Measurements from ENCODE around the gene UBE2D2. TPM values are rescaled to one million over a fixed set of nuclear protein-coding genes. Genes with fewer than 3 reads are reported as not detected.

The UBE2D2 gene
- total and polyA plus RNA-seq, 2 of the 13 experiments (the other 11 are each of a cell fraction or from before 2014, with no cell fraction given), result 79.1 to 109 TPM

- POLR2A ChIA-PET, result interaction anchor here (1.4 kb wide), 1 partner anchor 13 kb away, joined by 3 read pairs; no protein-coding TSS in a partner anchor
- H3K4me2 ChIP-seq (ENCODE audit: low read depth, low read length), result no peak overlapping the region
Measured at GRCh38 chr5:139668064-139668880, 107.1 kb downstream of the UBE2D2 start.

GRCh38 chr5:139668924-139669661 is 108.0 kb downstream of the UBE2D2 start:
- peak overlapping the region; percentile 56 for H3K27ac ChIP-seq (ENCODE audit: extremely low read length, insufficient read depth, low read length)
- H2AFZ ChIP-seq (ENCODE audit: low read length), result no peak overlapping the region
- DNase-seq (ENCODE audit: low spot score) (no peak), FAIRE-seq (no peak), ATAC-seq (peak; percentile 2)
- peaks cover 73% of the 10 kb centered on the region for H4K20me1 ChIP-seq (ENCODE audit: insufficient read depth, low read length)
- BruUV-seq (replicated peaks), result no TSS peak
- WGBS (ENCODE audit: low lambda C conversion rate), result 92% methylated on average over 10 of the region's 18 CpGs
- in situ Hi-C loops (cut with HindIII; ENCODE audit: extremely low pct_ligation_motif_present, low pct_unique_long_range_greater_than_20kb) (no loop called here), intact Hi-C loops (cut with micrococcal nuclease; ENCODE audit: unreplicated experiment) (no loop called here)
- peaks cover 4 to 13% of the 10 kb centered on the region in 2 experiments; a peak in 4 of 5 replicates for H3K36me3 ChIP-seq (replicated peaks in 1 of 2; ENCODE audit: control insufficient read depth in 1 of 2, insufficient read depth in 2 of 2, low read length in 2 of 2)
- ChIA-PET CTCF (ENCODE audit: low intra/inter-chr PET ratio, low total read pairs) (no interaction called here), POLR2A (interaction anchor here (0.8 to 2.0 kb wide), 7 partner anchors 9 to 78 kb away, joined by 3 to 9 read pairs (median 5); partner anchors contain the start of gene CXXC5)
- peak overlapping the region; percentile 38; the same call in 1 of the 2 replicates for H3K9ac ChIP-seq (ENCODE audit: insufficient read depth, low read depth, low read length)
- H3K4me3 ChIP-seq (replicated peaks in 1 of 3; ENCODE audit: insufficient read depth in 1 of 3, low read depth in 2 of 3, low read length in 3 of 3), result peak overlapping the region in 1 of 3 experiments; percentile 47; a peak in 1 of 6 replicates
- peaks cover 92% of the 10 kb centered on the region for H3K79me2 ChIP-seq (ENCODE audit: insufficient read depth, low read length)
- peak overlapping the region; percentile 71 for H3K4me2 ChIP-seq (ENCODE audit: low read depth, low read length)
- H3K9me3 ChIP-seq (ENCODE audit: low read length), result no peaks in the 10 kb centered on the region
- TF ChIP-seq POGK (CRISPR knock-in tag; conservative IDR thresholded peaks at IDR 0.05) (no peak), ZBTB33 (CRISPR knock-in tag; IDR thresholded peaks at IDR 0.05) (peak; percentile 56; the same call in 1 of the 2 replicates), HNRNPL (IDR thresholded peaks at IDR 0.05; ENCODE audit: low read depth, low read length) (peak; percentile 63; the same call in 1 of the 2 replicates)
- peaks cover 62% of the 10 kb centered on the region for H3K4me1 ChIP-seq (ENCODE audit: insufficient read depth, low read length)
- H3K27me3 ChIP-seq (ENCODE audit: control insufficient read depth in 1 of 2, insufficient read depth in 2 of 2, low read length in 2 of 2), result no peaks in the 10 kb centered on the region

More at GRCh38 chr5:139668064-139668880, 107.1 kb downstream of the UBE2D2 start:
- TF ChIP-seq NCOA1 (CRISPR knock-in tag; IDR thresholded peaks at IDR 0.05) (no peak), AGO2 (optimal IDR thresholded peaks at IDR 0.05; ENCODE audit: low read depth, low read length) (peak; percentile 54)
- in situ Hi-C loops (cut with HindIII; ENCODE audit: extremely low pct_ligation_motif_present, low pct_unique_long_range_greater_than_20kb) (no loop called here), intact Hi-C loops (cut with micrococcal nuclease; ENCODE audit: unreplicated experiment) (no loop called here)
- whole genome bisulfite sequencing (ENCODE audit: low lambda C conversion rate), result 98% methylated on average over 40 of the region's 55 CpGs
- Histone ChIP-seq H2AFZ (ENCODE audit: low read length) (no peak overlapping the region), H3K27ac (ENCODE audit: extremely low read length, insufficient read depth, low read length) (no peak overlapping the region), H3K9ac (ENCODE audit: insufficient read depth, low read depth, low read length) (no peak overlapping the region), H3K79me2 (ENCODE audit: insufficient read depth, low read length) (peaks cover 94% of the 10 kb centered on the region), H3K4me3 (replicated peaks in 1 of 3; ENCODE audit: insufficient read depth in 1 of 3, low read depth in 2 of 3, low read length in 3 of 3) (no peak overlapping the region), H3K27me3 (ENCODE audit: control insufficient read depth in 1 of 2, insufficient read depth in 2 of 2, low read length in 2 of 2) (no peaks in the 10 kb centered on the region), H3K9me3 (ENCODE audit: low read length) (no peaks in the 10 kb centered on the region), H3K36me3 (replicated peaks in 1 of 2; ENCODE audit: control insufficient read depth in 1 of 2, insufficient read depth in 2 of 2, low read length in 2 of 2) (peaks cover 5 to 19% of the 10 kb centered on the region in 2 experiments; a peak in 4 of 5 replicates), H4K20me1 (ENCODE audit: insufficient read depth, low read length) (peaks cover 80% of the 10 kb centered on the region), H3K4me1 (ENCODE audit: insufficient read depth, low read length) (peaks cover 66% of the 10 kb centered on the region)
- no peak for ATAC-seq
- DNase-seq (ENCODE audit: low spot score), result no peak
- BruUV-seq (replicated peaks), result no TSS peak
- CTCF ChIA-PET (ENCODE audit: low intra/inter-chr PET ratio, low total read pairs), result no interaction called here
- no peak for FAIRE-seq
